Neural progenitor cell (in vitro differentiated cells): ENCODE measurements around the gene ATP2B3. TPM values are rescaled to one million over a fixed set of nuclear protein-coding genes. Genes with fewer than 3 reads are reported as not detected.

Source experiments
- DNase-seq: peaks from one replicate; pipeline ENCODE4 v3.0.0-alpha.2; 2016; ENCODE audit warnings: low spot score
- H2AFZ ChIP-seq: fragments of 200-600 bp; sonication (generic); replicated peaks from 2 replicates; pipeline ENCODE4 v1.6.1; 2016; ENCODE audit warnings: antibody characterized with exemption
- H3F3A ChIP-seq: fragments of 200-600 bp; sonication (generic); 2 replicates; pipeline ENCODE4 v1.6.1; 2016; ENCODE audit warnings: antibody characterized with exemption, low read depth
- H3K27ac ChIP-seq: fragments of 200-600 bp; sonication (generic); 2 replicates; pipeline ENCODE4 v1.5.1; 2016; ENCODE audit warnings: mild to moderate bottlenecking
- H3K27me3 ChIP-seq: fragments of 200-600 bp; sonication (generic); 2 replicates; pipeline ENCODE4 v1.6.1; 2016; ENCODE audit warnings: mild to moderate bottlenecking, moderate library complexity
- H3K36me3 ChIP-seq: fragments of 200-600 bp; sonication (generic); 2 replicates; pipeline ENCODE4 v1.5.1; 2016
- H3K4me1 ChIP-seq: fragments of 200-600 bp; sonication (generic); 2 replicates; pipeline ENCODE4 v1.6.1; 2016; ENCODE audit warnings: mixed run types
- H3K4me2 ChIP-seq: fragments of 200-600 bp; sonication (generic); 2 replicates; pipeline ENCODE4 v1.6.1; 2016
- H3K4me3 ChIP-seq: fragments of 200-600 bp; sonication (generic); 2 replicates; pipeline ENCODE4 v1.5.1; 2016
- H3K79me2 ChIP-seq: fragments of 200-600 bp; sonication (generic); 2 replicates; pipeline ENCODE4 v1.6.1; 2016; ENCODE audit warnings: low read depth
- H3K9ac ChIP-seq: fragments of 200-600 bp; sonication (generic); 2 replicates; pipeline ENCODE4 v1.6.1; 2016
- H3K9me3 ChIP-seq: fragments of 200-600 bp; sonication (generic); 2 replicates; pipeline ENCODE4 v1.5.1; 2016; ENCODE audit warnings: low read depth
- H4K20me1 ChIP-seq: fragments of 200-600 bp; sonication (generic); 2 replicates; pipeline ENCODE4 v1.6.1; 2016; ENCODE audit warnings: low read depth
- H3K27ac Mint-ChIP-seq: 3 replicates; pipeline ENCODE4 v1.8.0; 2021; ENCODE audit warnings: mixed read lengths
- H3K27me3 Mint-ChIP-seq: 2 replicates; pipeline ENCODE4 v1.8.0; 2022; ENCODE audit warnings: low read depth, mild to moderate bottlenecking, inconsistent platforms, moderate library complexity, mixed read lengths; ENCODE audit not compliant: insufficient read depth
- H3K36me3 Mint-ChIP-seq: 3 replicates; pipeline ENCODE4 v1.8.0; 2021; ENCODE audit warnings: mixed read lengths
- H3K4me1 Mint-ChIP-seq: 3 replicates; pipeline ENCODE4 v1.8.0; 2021; ENCODE audit warnings: mixed read lengths
- H3K4me3 Mint-ChIP-seq: 3 replicates; pipeline ENCODE4 v1.8.0; 2021; ENCODE audit warnings: mild to moderate bottlenecking, moderate library complexity, mixed read lengths
- H3K9me3 Mint-ChIP-seq: 3 replicates; pipeline ENCODE4 v1.8.0; 2020; ENCODE audit warnings: mixed read lengths
- EZH2 ChIP-seq: fragments of 200-600 bp; sonication (generic); IDR thresholded peaks from 2 replicates; pipeline ENCODE4 v1.6.1; 2017; ENCODE audit warnings: antibody characterized with exemption, mild to moderate bottlenecking, moderate library complexity
- EZH2phosphoT487 ChIP-seq: fragments of 200-600 bp; sonication (generic); IDR thresholded peaks from 2 replicates; pipeline ENCODE4 v1.6.1; 2017; ENCODE audit warnings: antibody characterized with exemption
- total RNA-seq: library from RNA; depleted of rRNA; stranded (reverse); fragments of >200 nt; gene quantifications from 2 replicates; pipeline ENCODE4 v1.2.3, GENCODE V29; 2015; ENCODE audit warnings: low replicate concordance
- TF ChIP-seq, protein P1 (sequence below): fragments of 200-600 bp; sonication (generic); IDR thresholded peaks from 2 replicates; pipeline ENCODE4 v1.5.1; 2017; ENCODE audit warnings: antibody characterized with exemption, mild to moderate bottlenecking

Gene ATP2B3
- total RNA-seq = 0.59 TPM in 1 of 2 replicates, not detected in the other

DNA sequence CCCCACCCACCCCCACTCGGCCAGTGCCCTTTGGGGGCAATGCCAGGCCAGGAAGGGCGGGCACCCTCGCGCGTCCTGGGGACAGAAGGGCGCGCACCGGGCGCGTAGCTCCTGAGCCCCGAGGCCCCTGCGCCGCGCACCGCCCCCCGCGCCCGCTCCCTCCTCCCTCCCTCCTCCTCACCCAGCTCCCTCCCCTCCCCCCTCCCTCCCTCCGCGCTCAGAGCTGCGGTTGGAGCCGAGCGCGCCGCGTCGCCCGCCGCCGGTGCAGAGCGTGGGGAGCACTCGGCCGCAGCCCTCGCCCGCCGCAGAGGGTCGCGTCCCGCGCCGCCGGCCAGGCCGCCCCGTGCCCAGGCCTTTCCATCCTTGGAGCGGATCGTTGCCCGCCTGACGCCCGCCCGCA is at the start of gene ATP2B3:
Gene ATP2B3, plus strand, starts transcription at position 220 of the 400 bp plus-strand sequence. CDS start 18,606 bp downstream, outside the sequence.
- Mint-ChIP-seq H3K27ac (no peak within 1 kb of the TSS), H3K27me3 (peaks cover 23% of the 10 kb centered on the region), H3K4me1 (peaks cover 7% of the 10 kb centered on the region), H3K36me3 (no peaks in the 10 kb centered on the region), H3K4me3 (peak within 1 kb of the TSS; percentile 69), H3K9me3 (peaks cover 11% of the 10 kb centered on the region)
- peak; percentile 51 for DNase-seq
- Histone ChIP-seq H3K4me3 (peak within 1 kb of the TSS; percentile 40), H3F3A (no peaks in the 10 kb centered on the region), H3K36me3 (no peaks in the 10 kb centered on the region), H3K9ac (no peak within 1 kb of the TSS), H3K4me2 (peak within 1 kb of the TSS; percentile 54), H3K27ac (no peak within 1 kb of the TSS), H2AFZ (no peak within 1 kb of the TSS), H4K20me1 (no peaks in the 10 kb centered on the region), H3K27me3 (peaks cover 69% of the 10 kb centered on the region), H3K79me2 (no peaks in the 10 kb centered on the region), H3K4me1 (no peaks in the 10 kb centered on the region), H3K9me3 (no peaks in the 10 kb centered on the region)
- TF ChIP-seq, protein P1, sequence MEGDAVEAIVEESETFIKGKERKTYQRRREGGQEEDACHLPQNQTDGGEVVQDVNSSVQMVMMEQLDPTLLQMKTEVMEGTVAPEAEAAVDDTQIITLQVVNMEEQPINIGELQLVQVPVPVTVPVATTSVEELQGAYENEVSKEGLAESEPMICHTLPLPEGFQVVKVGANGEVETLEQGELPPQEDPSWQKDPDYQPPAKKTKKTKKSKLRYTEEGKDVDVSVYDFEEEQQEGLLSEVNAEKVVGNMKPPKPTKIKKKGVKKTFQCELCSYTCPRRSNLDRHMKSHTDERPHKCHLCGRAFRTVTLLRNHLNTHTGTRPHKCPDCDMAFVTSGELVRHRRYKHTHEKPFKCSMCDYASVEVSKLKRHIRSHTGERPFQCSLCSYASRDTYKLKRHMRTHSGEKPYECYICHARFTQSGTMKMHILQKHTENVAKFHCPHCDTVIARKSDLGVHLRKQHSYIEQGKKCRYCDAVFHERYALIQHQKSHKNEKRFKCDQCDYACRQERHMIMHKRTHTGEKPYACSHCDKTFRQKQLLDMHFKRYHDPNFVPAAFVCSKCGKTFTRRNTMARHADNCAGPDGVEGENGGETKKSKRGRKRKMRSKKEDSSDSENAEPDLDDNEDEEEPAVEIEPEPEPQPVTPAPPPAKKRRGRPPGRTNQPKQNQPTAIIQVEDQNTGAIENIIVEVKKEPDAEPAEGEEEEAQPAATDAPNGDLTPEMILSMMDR = no peak
- no peak for TF ChIP-seq EZH2phosphoT487
- TF ChIP-seq EZH2 = no peak

DNA sequence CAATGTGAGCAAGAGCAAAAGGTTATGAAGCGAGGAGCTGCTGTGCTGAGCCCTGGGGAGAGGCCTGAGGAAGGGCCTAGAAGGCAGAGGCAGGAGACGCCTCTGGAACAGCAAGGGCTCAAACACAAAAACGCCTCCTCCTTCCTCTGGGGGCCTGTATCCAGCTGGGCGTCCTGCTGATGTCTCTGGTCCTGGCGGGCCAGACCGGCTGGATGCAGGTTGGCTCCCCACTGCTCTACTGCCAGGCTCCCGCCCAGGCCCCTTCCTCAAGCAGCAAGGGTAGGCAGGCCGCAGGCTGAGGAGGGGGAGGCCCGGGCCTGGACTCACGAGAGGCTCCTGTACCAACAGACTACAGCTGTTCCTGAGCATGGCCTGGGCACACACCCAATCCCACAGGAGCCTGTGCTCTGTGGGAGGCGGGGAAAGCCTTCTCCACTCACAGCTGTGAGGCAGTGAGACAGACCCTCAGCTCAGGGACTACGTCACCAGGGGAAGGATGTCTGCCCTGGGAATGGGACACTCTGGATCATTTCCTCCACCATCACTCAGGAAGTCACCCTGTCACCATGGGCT is 49.3 kb upstream of the ATP2B3 start:
- H3K4me1 Mint-ChIP-seq = no peaks in the 10 kb centered on the region
- Histone ChIP-seq H3K4me3 (no peak overlapping the region), H3K9me3 (no peaks in the 10 kb centered on the region), H2AFZ (no peak overlapping the region), H3K27ac (no peak overlapping the region), H3K79me2 (no peaks in the 10 kb centered on the region), H3K27me3 (no peaks in the 10 kb centered on the region), H3F3A (no peaks in the 10 kb centered on the region), H3K9ac (no peak overlapping the region), H3K4me1 (no peaks in the 10 kb centered on the region), H3K36me3 (no peaks in the 10 kb centered on the region), H4K20me1 (peaks cover 7% of the 10 kb centered on the region), H3K4me2 (no peak overlapping the region)
- H3K27ac Mint-ChIP-seq = no peak overlapping the region
- H3K9me3 Mint-ChIP-seq = peaks cover 29% of the 10 kb centered on the region
- peaks cover 2% of the 10 kb centered on the region for H3K27me3 Mint-ChIP-seq
- TF ChIP-seq, protein P1 = no peak
- TF ChIP-seq EZH2 (no peak), EZH2phosphoT487 (no peak)
- peaks cover 1% of the 10 kb centered on the region for H3K36me3 Mint-ChIP-seq
- no peak for DNase-seq
- no peak overlapping the region for H3K4me3 Mint-ChIP-seq

- no peaks in the 10 kb centered on the region for H3K36me3 ChIP-seq
- peak overlapping the region; percentile 86 for H3K4me3 Mint-ChIP-seq
- H3K36me3 Mint-ChIP-seq = no peaks in the 10 kb centered on the region
- no peaks in the 10 kb centered on the region for H3K9me3 ChIP-seq
- H3K27me3 ChIP-seq = peaks cover 6% of the 10 kb centered on the region
- TF ChIP-seq, protein P1 = peak; percentile 13
- no peak for TF ChIP-seq EZH2
- no peak overlapping the region for H3K27ac Mint-ChIP-seq
- peak; percentile 66 for DNase-seq
- H4K20me1 ChIP-seq = peaks cover 7% of the 10 kb centered on the region
- H3K4me1 Mint-ChIP-seq = no peaks in the 10 kb centered on the region
- H3K4me2 ChIP-seq = peak overlapping the region; percentile 81
- peak overlapping the region; percentile 45 for H3K9ac ChIP-seq
- no peaks in the 10 kb centered on the region for H3K79me2 ChIP-seq
- H3K4me3 ChIP-seq = peak overlapping the region; percentile 82
- peak overlapping the region; percentile 63 for H2AFZ ChIP-seq
- H3F3A ChIP-seq = no peaks in the 10 kb centered on the region
- H3K27ac ChIP-seq = no peak overlapping the region
- H3K27me3 Mint-ChIP-seq = peaks cover 4% of the 10 kb centered on the region
- peaks cover 20% of the 10 kb centered on the region for H3K9me3 Mint-ChIP-seq
- H3K4me1 ChIP-seq = no peaks in the 10 kb centered on the region
Observed at GRCh38 chrX:153469811-153470410, 47.5 kb upstream of the ATP2B3 start.
